Thyroid gland (tissue), 4 donors: ENCODE results near the gene SLC7A9.

ENCODE experiments used
- CTCF ChIP-seq, 6 experiments: fragments of 200-600 bp in 3 of 6; fragments of 450-650 bp in 3 of 6; sonication (generic) in 3 of 6; IDR thresholded peaks; one replicate each; pipeline ENCODE4 v1.5.1; 2016 to 2019; ENCODE audit warnings: antibody characterized with exemption in 6 of 6, mild to moderate bottlenecking in 2 of 6, inconsistent platforms in 1 of 6, moderate library complexity in 1 of 6
- POLR2A ChIP-seq, 2 donors: fragments of 450-650 bp; IDR thresholded peaks; one replicate each; pipeline ENCODE4 v1.6.1; 2017; ENCODE audit warnings: antibody characterized with exemption in 2 of 2, mild to moderate bottlenecking in 2 of 2, moderate library complexity in 1 of 2

- TF ChIP-seq CTCF (IDR thresholded peaks at IDR 0.05) (no peak), POLR2A (IDR thresholded peaks at IDR 0.05) (no peak)
Observed at GRCh38 chr19:32814624-32815023, 54.9 kb downstream of the SLC7A9 start.
